ENCODE measurements around the gene THSD4.

The THSD4 gene

GRCh38 chr15:71329497-71330260, 214.4 kb downstream of the THSD4 start:
- DNase-seq (ENCODE audit: low spot score), result no peak

GRCh38 chr15:71330638-71331162, 215.4 kb downstream of the THSD4 start:
- DNase-seq (ENCODE audit: low spot score), result no peak

GRCh38 chr15:71331173-71331572, 215.9 kb downstream of the THSD4 start:
- no peak for DNase-seq (ENCODE audit: low spot score)

DNA sequence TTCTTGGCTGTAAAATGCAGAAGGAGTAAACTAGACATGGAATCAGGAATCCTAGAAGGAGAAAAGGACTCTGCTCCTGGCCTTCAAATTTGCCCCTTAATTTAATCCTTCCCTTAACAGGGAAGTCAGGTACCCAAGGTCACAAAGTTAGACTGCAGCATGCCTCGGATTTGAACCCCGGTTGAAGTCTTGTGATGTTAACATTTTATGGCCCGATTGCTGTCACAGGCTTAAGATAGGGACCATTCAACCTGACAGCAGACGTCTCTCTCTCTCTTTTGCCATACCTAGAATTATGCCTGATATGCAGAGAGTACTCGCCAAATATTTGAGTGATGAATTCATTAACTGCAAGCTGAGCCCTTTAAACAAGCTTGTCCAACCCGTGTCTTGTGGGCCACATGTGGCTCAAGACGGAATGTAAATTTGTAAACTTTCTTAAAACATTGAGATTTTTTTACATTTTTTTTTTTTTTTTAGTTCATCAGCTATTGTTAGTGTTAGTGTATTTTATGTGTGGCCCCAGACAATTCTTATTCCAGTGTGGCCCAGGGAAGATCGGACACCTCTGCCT, 217.2 kb downstream of the THSD4 start:
- no peak for DNase-seq (ENCODE audit: low spot score)

GRCh38 chr15:71333136-71333700, 217.9 kb downstream of the THSD4 start:
- no peak for DNase-seq (ENCODE audit: low spot score)

DNA sequence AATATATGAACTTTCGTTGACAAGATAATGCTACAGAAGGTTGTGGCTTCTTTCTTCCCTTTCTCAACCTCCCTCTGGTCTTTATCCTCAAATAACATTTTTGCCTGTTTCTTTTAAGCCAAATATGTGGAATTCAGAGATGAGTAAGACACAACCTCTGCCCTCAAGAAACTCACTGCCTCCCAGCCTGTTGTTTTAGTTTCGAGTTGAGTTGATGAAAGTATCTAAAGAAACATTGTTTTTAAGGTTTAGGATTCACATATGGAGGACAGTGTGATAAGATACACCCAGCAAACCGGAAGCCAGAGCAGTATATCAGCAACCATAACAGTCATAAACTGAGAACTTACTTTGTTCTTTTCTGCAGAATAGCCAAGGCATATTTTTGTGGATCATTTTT, 218.6 kb downstream of the THSD4 start:
- DNase-seq (ENCODE audit: low spot score), result no peak

DNA sequence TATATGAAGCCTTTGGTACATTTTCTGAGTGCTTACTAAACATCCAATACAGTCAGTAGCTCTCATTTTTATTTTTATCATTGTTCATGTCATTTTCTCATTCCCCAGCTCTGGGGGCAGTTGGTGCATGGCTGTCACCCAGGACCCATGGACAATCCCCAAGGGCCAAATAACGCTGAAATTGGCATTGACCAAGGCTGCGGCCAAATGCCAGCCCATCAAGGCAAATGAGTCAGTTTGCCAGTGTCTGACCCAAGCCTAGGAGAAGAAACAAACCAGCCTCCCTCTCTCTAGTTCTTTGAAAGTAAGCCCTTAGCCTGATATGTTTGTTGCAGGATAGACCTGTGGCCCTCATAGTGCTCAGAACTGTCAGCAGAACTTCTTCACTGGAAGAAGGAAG, 219.2 kb downstream of the THSD4 start:
- DNase-seq (ENCODE audit: low spot score), result no peak

GRCh38 chr15:71334873-71335272, 219.6 kb downstream of the THSD4 start:
- no peak for DNase-seq (ENCODE audit: low spot score)

DNA sequence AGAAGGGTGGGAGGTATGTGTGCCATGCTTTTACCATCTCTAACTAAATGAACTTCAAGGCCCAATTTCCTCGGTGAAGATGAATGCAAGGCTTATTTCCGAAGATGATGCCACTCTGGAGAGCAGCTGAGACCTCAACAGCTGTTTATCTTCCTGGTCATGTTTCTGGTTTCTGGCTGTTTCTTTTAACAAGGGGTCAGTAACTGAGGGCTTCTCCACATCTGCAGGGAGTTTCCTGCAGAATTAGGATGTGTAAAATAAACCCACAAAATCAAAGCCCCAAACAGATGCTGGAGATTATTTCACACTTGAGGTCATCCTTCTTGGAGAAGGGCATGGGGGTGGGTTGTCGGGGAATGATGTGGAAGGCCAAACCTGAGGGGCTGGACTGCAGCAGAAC, 220.3 kb downstream of the THSD4 start:
- DNase-seq (ENCODE audit: low spot score), result no peak

DNA sequence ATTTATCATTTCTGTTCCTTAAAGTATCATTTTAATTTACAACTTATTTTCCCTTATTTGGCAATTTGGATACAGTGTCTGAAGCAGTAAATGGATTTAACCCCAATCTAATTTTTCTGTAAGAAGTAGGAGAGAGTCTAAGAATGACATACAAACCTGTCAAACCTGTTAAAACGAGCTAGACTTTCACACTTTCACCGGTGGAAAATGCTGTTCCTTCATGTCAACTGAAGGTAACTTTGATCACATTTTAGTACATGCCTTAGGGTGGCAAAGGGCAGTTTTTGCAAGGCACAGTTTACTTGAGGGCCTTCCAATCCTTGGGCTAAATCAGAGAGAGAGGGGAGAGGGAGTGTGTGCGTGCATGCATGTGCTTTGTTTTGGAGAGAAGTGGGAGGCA, 221.4 kb downstream of the THSD4 start:
- DNase-seq (ENCODE audit: low spot score), result no peak

GRCh38 chr15:71337197-71337845, 222.1 kb downstream of the THSD4 start:
- no peak for DNase-seq (ENCODE audit: low spot score)

DNA sequence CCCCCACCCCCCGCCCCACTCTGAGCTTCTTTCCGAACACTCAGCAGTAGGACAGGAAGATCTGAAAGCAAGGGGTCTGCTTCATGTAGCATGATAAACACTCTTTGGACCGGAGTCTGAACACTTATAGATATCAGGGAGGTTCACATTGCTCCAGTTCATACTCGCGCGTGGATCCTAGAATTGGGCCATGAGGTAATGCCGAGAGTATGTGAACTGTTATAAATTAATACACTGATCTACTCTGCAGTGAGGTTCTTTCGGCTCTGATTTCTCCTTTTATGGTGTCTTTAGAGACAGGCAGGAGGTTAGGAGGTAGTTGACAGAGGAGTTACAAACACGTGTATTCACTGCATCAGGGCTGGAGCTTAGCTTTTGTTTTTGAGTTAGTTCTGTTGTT, 223.0 kb downstream of the THSD4 start:
- no peak for DNase-seq (ENCODE audit: low spot score)

GRCh38 chr15:71338827-71339542, 223.7 kb downstream of the THSD4 start:
- DNase-seq (ENCODE audit: low spot score), result no peak

GRCh38 chr15:71341811-71342550, 226.7 kb downstream of the THSD4 start:
- DNase-seq (ENCODE audit: low spot score), result no peak

- DNase-seq (ENCODE audit: low spot score), result no peak
These were observed 227.4 kb downstream of the THSD4 start for GRCh38 chr15:71342658-71343057.

DNA sequence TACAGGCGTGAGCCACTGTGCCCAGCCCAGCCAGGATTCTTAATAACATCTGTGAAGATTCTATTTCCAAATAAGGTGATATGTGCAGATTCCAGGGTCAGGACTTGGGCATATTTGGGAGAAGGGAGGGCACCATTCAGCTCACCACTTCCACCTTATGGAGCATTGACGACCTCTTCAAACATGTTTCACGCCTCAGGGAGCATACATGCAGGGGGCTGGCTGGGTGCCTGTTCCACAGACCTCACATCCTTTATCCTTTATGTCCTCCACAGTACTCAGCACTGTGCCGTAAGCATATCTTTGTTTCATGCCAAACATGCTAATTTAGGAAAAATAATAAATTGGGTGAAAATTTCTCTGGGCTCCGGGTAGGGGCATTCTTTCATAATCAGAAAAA, 229.0 kb downstream of the THSD4 start:
- no peak for DNase-seq (ENCODE audit: low spot score)

- no peak for DNase-seq (ENCODE audit: low spot score)
These were observed 229.9 kb downstream of the THSD4 start for GRCh38 chr15:71345186-71345585.

DNA sequence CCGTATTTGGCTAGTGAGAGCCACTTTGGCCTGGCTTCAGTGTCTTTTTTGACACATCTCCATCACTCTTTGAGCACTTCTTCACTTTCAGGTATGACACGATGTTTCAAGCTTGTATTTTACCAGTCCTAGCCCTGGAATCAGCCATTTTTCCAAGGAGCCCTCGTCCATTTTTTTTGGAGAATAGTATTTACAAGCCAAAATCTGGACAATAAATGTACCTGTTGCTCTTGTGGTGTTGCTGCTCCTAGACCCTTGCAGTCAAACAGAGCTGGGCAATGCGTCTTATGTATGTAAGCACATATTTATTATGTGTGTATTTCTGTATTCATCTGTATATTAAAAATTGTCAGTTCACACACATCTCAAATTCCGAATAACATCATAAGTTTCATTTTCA, 231.2 kb downstream of the THSD4 start:
- DNase-seq (ENCODE audit: low spot score), result no peak

GRCh38 chr15:71348597-71348996, 233.3 kb downstream of the THSD4 start:
- DNase-seq (ENCODE audit: low spot score), result no peak

GRCh38 chr15:71349336-71349735, 234.1 kb downstream of the THSD4 start:
- DNase-seq (ENCODE audit: low spot score), result no peak

GRCh38 chr15:71349736-71350526, 234.7 kb downstream of the THSD4 start:
- DNase-seq (ENCODE audit: low spot score), result no peak
